Measurements from ENCODE around the gene SRXN1. TPM values are rescaled to one million over a fixed set of nuclear protein-coding genes. Genes with fewer than 3 reads are reported as not detected.

SRXN1 gene
- total RNA-seq, 1 donor from 2014 or later, result 34.7 TPM

DNA sequence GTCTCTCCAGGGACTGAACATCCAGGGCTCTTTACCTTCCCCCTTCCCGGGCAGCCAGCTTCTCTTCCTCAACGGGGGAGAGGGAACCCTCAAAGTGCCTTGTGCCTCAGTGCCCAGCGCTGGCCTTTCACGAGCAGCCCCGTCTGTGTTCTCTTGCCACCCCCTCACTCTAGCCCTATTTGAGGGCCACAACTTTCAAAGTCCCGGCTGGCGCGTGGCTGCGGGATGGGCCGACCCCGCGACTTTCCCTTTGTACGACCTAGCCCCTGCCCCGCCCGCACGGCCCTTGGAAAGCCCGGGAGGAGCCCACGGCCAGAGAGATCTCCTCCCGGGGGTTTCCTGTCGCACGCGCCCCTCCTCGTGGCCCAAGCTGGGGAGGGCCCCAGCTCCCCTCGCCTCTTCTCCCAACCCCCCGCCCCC lies 22.0 kb upstream of the SRXN1 start:
- ATAC-seq, result no peak

DNA sequence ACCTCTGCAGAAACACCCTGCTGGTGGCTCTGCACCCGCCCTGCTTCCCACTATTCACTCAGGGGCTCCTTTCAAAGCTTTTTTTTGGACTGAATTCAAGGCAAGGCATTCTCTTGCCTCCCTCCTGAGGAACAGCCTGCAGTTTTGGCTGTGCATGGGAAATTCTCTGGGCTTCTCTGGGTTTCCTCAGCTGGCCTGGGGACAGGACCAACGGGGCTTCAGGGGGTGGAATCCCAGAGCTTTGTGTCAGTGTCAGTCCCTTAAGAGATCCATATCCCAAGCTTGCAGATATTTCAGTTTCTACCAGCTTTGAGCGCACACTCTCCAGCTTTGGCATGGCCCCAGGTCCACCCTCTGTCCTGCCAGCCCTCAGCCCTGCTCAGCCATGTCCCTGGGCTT lies 20.6 kb upstream of the SRXN1 start:
- ATAC-seq, result no peak

DNA sequence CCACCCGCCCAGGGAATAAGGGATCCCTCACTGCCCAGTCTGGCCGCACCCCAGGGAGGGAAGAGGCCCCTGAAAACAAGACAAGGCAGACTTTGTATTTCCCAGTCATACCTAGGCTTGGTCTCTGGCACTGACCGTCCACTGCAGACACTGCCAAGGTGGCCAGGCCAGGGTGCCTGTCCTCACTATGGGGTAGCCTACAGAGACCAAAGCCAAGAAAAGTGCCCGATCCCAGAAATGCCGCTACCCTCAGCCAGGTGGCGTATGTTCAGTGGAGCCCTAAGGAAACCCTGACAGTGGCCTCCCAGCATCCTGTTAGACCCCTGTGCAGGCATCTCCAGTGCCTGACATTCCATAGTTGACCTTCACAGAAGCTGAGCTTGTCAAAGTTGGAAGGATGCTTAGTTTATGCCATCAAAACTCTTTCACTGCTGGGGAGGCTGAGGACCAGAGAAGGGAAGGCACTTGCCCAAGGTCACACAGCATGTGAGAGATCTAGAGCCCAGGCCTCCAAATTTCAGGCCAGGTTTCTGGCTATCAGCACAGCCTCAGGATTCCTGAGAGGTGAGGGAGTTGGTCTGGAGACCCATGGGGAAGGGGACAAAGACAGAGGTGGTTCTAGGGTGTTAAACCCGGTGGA lies 20.1 kb upstream of the SRXN1 start:
- ATAC-seq, result no peak

DNA sequence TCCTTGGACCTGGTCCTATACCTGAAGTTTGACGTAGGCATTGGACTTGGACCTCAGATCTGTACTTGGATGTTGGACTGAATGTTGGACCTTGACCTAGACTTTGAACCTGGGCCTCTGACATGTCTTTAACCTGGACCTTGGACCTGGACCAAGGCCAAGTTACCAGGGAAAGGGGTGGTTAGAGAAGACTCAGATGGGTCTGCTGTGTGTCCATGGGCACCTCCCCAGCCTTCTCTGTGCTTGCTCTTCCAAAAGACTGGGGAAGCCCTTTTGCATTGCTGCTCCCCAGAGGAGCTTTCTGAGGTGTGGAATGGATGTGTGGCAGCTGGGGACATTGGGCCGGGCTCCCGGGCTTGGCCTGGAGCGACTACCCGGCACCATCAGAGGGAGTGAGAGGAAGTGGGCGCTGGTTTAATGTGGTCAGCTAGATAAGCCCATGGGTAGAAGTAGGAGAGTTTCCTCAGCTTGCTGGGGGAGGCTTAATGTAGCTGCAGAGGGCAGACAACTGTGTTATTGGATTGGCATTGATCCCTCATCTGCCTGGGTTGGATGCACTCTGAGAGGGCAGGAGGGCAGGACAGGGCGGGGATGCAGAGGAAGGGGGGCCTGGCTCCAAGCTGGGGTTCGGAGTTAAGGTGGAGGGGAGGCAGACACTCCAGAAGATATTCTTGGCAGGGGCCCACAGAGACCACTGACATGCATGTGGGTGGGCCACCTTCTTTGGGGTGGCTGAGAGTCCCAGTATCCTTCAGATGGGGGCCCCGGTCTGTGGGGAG lies 18.4 kb upstream of the SRXN1 start:
- no peak for ATAC-seq

DNA sequence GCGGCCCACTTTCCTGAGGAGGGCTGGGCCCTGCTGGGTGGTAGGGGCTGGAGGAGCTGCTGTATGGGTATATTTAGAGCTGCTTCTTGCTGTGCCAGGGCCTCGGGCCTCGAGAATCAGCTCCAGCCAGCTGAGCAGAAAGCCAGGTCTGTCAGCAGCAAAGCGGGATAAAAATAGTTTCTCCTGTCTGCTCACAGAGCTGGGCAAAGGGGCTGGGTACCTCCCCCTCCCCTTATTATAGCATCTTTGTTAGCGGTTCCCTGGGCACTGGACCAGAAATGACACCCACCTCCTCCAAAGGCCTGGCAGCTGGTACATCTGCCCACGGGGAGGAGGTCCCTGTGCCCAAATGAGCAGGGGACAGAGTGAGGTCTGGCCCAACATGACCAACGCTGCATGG lies 16.6 kb upstream of the SRXN1 start:
- ATAC-seq, result no peak

DNA sequence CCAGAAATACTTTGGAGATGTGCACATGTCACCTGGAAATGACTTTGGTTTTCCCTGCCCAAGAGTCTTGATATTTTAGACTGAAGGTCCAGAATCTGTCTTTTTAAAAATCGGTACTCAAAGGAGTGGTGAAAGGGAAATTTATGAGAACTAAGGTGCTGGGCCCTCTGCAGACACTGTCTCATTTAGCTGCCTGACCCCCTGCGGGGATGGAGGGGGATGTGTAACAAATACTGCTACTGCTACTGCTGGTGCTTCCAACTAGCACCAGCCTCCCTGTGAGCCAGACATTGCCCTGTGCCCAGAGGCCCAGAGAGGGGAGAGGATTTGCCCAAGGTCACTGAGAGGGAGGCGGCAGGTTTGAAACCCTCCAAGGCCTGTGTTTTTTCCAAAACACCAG lies 15.6 kb upstream of the SRXN1 start:
- no peak for ATAC-seq

DNA sequence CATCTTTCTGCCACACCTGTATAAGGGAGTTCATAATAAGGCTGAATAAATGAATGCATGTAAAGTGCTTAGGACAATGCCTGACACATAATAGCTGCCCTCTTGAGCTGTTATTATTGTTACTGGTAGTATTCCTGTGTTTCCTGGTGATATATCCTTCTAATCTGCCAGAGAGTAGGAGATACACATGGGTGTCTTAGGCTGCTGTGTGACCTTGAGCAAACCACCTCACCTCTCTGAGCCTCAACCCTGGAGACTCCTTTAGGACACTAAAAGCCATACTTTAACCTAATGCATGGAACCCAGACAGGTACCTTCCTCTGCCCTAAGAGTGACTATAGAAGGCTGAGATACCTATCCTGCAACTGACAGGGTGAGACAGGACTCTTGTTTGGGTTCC lies 15.1 kb upstream of the SRXN1 start:
- ATAC-seq, result no peak

DNA sequence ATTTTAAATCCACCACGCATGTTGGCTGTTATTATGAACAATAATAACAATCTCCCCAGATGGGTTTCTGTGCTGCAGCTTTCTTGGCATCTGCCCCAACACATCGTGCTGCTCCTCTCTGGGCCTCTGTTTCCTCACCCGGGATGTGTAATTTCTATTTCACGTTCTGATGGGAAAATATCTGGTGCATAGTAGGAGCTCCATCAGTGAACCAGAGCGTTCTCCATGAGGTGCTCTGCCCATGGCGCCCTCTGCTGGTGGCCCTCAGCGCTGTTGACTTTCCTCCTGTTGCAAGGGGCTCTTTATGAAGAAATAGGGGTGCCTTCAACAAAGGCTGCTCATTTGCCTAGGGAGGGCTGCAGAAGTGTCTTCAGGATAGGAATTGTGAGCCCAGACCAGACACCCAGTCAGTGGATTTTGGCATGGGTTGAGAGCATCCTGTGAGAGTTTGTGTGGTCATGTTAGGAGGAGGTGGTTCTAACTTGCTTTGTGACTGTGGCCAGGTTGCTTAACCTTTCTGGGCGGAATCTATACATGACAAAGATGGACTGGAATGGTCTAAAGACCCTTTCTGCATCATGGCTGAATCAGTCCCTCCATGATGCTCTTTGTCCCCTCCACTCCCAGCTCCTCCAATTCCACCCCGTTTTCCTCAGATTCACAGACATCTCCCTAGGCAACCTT lies 14.5 kb upstream of the SRXN1 start:
- ATAC-seq, result no peak

DNA sequence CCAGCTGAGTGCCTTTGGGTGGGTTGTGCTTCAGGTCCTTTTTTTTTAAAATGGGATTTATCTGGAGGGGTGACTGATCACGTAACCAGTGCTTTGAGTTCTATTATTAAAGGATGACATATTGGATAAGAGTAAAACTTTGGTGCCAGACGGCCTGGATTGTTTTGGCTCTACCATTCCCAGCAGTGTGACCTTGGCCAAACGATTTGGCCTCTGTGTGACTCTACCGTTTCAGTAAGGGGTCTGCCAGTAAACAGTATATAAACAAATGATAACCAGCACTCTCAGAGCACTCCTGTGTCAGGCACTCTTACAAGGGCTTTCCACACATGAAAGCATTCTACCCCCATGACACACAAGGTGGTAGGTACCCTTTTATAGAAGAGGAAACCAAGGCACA lies 13.9 kb upstream of the SRXN1 start:
- no peak for ATAC-seq

DNA sequence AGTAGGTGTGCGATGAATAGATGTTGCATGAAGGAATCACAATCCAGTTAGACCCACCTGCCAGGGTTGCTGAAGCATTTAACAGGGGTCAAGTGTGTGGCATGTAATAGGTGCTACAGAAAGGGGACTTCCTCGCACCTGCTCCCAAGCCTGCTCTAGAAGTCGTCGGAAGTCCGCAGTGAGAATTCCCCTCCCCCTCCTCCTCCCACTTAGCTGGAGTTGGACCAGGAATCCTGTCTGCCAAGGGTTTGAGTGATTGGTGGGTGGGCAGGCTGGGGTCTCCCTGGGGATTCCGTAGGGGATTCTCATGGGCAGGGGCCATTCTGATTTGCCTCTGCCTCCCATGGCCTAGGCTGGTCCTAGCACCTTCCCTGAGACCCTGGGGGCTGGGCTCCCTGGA lies 12.3 kb upstream of the SRXN1 start:
- no peak for ATAC-seq

DNA sequence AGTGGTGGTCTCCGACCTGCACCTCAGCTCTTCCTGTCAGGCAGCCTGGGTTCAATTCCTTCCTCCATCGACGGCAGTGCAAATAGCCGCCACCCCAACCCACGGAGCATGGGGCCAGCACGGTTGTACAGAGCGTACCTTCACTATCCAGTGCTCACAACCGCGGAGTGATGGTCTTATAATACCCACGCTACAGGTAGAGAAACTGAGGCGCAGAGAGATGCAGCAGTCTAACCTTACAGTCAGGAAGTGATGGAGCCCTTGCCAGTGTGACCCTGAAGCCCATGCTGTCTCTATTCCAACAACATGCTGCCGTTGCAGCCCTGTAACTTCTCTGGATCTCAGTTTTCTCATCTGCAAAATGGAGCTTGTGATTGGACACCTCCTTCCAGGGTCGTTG lies 11.6 kb upstream of the SRXN1 start:
- ATAC-seq, result no peak

DNA sequence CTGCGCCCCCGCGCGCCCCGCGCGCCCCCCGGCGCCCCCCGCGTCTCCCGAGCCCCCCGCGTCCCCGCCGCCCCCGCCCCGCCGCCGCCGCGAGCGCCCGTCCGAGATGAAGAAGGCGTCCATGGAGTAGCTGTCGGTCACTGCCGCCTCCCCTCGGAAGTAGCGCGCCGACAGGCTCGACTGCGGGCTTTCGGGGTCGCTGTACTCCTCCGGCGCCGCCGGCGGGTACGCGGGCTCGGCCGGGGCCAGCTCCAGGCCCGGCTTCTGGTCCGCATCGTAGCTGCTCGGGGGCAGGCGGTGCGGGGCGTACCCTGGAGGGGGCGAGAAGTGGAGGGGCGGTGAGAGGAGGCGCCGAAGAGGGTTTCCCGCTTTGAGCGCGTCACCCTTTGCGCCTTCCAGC lies 11.2 kb upstream of the SRXN1 start:
- no peak for ATAC-seq

DNA sequence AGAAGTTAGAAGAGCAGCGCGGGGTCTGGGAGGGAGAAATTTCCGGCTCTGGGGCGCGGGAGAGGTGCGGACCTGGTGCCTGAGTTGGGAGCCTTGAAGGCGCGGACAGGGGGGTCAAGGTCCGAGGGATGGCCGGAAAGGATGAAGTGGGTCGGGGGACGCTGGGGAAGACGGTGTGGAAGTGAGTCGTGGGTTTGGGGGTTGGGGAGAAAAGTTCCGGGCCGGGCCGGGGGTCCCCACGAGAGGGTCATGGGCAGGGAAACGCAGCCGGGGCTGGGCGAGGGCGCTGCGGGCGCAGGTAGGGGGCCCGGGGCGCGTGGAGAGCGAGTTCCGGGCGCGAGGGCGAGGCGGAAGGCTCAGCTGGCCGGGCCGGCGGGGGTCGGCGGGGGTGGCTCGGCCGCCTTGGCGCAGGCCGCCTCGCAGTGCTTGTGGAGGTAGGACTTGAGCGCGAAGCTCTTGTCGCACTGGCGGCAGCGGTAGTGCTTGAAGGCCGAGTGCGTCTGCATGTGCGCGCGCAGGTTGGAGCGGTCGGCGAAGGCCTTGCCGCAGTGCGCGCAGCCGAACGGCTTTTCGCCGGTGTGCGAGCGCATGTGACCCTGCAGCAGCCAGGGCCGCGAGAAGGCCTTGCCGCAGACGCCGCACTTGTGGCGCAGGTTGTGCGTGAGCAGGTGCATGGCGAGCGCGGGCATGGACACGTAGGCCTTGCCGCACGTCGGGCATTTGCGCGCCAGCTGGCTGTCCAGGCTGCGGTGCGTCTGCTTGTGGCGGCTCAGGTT lies 10.5 kb upstream of the SRXN1 start:
- peak; percentile 10 for ATAC-seq

DNA sequence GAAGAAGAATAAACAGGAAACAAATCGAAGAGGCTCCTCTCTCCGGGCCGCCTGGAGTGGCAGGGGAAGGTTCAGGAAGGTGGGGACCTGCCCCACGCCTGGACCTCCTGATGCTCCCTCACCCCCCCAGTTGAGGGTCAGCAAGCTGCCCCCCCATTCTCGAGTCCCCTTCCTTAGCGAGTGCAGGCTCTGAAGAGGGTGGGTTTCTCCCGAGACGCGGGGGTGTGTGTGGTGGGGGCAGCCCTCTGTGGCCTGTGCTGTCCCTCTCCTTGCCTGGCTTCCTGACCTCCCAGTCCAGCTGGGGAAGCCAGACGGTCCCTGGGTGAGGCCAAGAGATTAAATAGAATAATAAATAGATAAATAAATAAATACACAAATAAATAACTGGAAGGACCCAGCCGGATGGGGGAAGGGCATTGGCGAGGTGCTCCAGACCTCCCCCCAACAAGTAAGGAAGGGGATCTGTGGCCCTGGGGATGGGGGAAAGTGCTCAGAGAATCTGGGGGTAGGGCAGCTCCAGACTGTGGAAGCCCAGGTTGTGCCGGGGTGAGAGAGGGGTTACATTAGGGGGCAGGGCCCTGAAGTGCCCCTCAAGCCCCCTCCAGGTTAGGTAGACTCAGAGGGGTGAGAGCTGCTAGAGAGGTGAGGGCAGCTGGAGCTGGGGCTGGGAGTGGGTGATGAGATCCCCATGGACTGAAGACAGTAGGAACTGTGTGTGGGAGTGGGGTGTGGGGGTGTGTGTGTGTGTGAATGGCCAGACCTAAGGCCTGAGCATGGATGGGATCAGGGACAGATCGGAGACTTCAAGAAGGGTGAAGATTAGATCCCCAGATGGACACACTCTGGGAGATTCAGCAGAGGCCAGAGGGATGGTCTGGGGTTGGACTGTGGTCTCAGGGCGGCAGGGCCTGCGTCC lies 9.5 kb upstream of the SRXN1 start:
- no peak for ATAC-seq

DNA sequence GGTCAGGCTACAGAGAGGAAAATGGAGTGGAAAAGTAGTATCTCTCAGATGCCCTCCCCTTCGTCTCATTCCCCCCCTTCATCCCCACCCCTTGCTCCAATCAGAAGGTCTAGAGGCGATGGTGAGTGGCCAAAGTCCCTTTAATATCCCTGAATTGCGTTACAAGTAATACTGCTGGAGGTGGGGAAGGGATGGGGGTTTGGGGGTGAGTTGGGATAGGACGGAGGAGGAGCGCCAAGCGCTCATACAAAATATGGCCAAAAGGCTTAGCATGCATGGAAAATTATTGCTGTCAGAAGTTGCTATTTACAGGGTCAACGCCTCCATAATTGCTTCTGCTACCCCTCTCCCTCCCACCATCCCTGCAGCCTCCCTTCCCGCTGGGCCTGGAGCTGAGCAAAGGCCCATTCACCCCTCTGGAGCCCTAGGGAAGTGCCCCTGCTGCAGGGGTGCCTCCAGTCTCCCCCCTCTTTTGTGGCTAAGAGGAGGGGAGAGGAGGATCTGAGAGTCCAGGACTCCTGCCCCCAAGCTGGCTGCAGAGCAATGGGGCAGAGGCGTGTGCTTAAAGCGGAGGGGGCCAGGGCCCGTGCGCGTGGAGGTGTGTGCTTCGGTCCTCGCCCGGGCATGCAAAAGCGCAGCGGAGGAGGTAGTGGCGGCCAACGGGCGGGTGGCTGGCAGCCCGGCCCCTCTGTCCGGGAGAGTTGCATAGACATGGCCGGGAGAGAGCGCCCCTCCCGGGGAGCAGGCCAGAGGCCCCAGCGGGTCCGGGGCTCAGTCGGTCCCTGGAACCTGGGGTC lies 8.7 kb upstream of the SRXN1 start:
- ATAC-seq, result peak; percentile 32

DNA sequence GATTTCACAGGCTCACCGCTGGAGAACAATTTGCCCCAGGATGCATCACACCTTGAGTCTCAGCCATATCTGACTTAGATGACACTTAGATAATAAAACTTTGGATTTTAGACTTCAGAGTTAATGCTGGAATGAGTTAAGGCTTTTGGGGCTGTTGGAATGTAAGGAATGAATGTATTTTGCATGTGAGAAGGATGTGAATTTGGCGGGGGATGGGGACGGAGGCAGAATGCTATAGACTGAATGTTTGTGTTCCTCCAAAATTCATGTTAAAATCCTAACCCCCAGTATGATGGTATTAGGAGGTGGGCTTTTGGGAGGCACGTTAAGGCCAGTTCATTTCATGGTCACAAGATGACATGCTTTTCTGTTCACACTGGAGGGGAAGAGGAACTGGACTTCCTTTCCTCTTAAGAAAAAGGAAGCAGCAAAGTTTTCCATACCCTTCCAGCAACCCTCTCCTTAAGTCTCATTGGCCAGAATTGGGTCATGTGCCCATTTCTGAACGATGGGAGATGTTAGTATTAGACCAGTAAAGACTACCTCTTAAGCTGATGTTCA lies 5.8 kb upstream of the SRXN1 start:
- ATAC-seq, result no peak

DNA sequence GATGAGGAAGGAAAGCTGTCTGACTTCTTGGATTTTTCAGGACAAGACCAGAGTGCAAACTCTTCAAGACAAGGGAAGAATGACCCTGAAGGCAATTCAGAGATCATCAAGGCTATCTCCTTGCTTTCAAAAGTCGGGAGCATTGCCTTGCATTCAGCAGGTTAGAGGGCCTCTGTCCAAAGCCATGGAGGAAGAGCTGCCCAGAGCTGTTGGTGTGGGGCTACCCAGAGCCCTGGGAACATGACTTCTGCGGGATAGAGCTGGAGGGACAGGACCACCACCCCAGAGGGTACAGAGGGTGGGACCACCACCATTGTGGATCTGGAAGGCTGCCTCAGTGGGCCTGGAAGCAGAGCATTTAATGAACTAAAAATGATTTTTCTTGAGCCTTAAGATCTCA lies 5.2 kb upstream of the SRXN1 start:
- no peak for ATAC-seq

DNA sequence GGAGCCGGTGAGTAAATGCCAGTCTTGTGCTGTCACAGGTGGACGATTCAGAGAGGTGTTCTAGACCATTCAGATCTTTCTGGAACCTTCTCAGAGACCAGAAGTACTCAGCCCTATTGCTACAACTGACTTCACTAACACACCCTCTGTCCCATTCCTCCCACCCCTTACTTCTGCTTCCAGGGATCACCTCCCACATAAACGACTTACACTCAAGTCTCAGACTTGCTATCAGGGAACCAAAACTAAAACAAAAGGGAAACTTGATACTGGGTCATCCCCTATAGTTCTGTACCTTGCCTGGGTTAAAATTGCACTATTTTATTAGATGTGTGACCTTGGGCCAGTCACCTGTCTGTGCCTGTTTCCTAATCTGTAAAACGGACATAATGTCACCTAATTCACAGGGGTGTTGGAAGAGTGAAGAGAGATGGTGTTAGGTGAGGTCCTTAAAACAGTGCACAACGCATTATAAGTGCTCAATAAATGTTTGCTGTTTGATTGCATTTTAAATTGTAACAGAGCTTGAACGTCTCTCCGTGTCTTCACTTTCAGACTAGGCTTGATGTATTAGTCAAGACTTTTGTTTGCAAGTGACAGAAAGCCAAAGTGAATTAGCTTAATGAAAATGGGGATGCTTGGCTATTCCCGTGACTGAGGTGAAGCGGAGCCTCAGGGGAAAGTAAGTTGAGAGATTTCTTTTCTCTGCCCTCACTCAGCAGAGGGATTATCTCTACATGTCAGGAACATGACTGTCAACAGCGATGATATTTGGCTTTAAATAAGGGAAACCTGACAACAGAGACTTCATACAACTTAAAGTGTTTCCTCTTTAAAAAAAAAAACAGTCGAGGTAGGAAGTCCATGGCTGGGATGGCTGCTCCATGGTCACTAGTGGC lies 3.0 kb upstream of the SRXN1 start:
- no peak for ATAC-seq

DNA sequence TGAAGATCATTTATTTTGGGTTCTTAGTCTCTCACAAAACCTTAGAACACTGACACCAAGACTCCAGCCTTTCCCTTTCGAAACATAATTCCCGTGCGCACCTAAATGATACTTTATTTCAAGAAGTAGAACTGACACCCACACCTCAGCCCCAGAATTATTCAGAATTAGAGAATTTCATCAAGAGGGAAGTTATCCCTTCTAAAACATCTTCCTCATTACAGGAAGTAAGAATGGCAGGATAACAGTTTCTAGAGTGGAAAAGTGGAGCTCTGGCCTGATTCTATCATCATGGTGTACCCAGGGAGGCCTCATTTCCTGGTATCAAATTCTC lies 1.4 kb upstream of the SRXN1 start:
- no peak for ATAC-seq
